ENCODE data around the gene PLEKHH1.

Gene PLEKHH1

DNA sequence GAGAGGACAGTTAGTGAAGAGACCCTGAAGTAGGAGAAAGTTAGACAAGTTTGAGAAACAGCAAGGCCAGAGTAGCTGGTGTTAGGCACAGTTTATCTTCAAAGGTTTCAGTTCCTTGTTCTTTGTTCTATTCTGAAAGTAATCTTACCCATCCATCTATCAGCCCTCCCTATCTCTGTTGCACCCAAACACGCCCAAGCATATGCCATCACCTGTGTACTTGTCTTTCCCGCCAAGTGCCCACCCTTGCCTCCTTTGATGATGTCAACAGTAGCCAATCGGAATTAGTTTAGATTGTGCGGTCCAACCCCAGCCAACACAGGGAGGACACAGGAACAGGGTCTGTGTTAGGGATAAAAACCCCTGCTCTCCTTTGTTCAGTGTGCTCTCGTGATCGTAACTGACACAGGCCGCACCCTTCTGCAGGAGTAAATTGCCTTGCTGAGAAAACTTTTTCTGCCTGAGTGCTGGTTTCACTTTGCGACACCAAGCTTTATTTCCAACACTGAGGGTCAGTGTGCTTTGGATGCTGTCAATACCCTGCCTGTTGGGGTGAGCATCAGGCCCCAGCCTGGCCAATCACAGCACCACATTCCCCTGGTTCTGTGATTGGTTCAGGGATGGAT, 39.9 kb upstream of the PLEKHH1 start:
- Mint-ChIP-seq H3K4me3 (no peak overlapping the region), H3K9me3 (peaks cover 14% of the 10 kb centered on the region), H3K27me3 (ENCODE audit: low read depth, poor library complexity) (peaks cover 16% of the 10 kb centered on the region), H3K36me3 (ENCODE audit: low read depth) (no peaks in the 10 kb centered on the region), H3K27ac (no peak overlapping the region), H3K4me1 (no peaks in the 10 kb centered on the region)
- no peak for DNase-seq
- TF ChIP-seq, protein P1, sequence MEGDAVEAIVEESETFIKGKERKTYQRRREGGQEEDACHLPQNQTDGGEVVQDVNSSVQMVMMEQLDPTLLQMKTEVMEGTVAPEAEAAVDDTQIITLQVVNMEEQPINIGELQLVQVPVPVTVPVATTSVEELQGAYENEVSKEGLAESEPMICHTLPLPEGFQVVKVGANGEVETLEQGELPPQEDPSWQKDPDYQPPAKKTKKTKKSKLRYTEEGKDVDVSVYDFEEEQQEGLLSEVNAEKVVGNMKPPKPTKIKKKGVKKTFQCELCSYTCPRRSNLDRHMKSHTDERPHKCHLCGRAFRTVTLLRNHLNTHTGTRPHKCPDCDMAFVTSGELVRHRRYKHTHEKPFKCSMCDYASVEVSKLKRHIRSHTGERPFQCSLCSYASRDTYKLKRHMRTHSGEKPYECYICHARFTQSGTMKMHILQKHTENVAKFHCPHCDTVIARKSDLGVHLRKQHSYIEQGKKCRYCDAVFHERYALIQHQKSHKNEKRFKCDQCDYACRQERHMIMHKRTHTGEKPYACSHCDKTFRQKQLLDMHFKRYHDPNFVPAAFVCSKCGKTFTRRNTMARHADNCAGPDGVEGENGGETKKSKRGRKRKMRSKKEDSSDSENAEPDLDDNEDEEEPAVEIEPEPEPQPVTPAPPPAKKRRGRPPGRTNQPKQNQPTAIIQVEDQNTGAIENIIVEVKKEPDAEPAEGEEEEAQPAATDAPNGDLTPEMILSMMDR (IDR thresholded peaks at IDR 0.05), result no peak

DNA sequence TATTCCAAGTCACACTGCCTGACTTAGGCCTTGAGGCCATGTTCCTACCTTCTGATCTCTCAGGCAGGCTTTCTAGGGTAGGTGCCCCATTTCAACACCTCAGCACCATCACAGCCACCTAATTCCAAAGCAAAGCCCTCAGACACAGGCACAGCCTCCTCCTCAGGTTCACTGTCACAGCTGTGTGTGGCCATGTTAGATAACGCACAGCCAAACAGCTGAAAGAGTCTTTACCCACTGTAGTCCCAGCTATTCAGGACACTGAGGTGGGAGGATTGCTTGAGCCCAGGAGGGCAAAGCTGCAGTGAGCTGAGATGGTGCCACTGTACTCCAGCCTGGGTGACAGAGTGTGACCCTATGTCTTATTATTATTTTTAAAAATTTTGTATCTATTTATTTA, 37.3 kb upstream of the PLEKHH1 start:
- peaks cover 22% of the 10 kb centered on the region for H3K27me3 Mint-ChIP-seq (ENCODE audit: low read depth, poor library complexity)
- H3K36me3 Mint-ChIP-seq (ENCODE audit: low read depth), result no peaks in the 10 kb centered on the region
- TF ChIP-seq, protein P1 (IDR thresholded peaks at IDR 0.05), result no peak
- peaks cover 14% of the 10 kb centered on the region for H3K9me3 Mint-ChIP-seq
- DNase-seq, result no peak
- no peak overlapping the region for H3K4me3 Mint-ChIP-seq
- no peak overlapping the region for H3K27ac Mint-ChIP-seq
- no peaks in the 10 kb centered on the region for H3K4me1 Mint-ChIP-seq

DNA sequence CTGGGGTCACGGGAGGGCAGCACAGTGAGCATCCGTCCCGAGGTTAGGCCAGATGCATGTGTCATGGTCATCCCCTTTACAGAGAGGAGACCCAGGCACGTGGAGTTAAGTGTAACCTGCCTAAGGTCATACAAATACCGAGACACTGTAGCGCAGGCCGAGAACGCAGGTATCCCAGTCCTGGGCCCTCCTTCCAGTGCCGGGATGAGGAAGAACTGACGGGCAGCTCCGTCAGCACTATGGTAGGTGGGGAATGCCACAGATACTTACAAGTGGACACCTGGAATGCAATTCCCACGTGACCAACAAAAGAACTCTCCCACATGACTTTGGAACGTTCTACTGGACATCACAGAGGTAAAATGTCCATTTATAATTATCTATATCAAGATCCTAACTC, 35.9 kb upstream of the PLEKHH1 start:
- Mint-ChIP-seq H3K4me3 (no peak overlapping the region), H3K9me3 (peaks cover 14% of the 10 kb centered on the region), H3K27me3 (ENCODE audit: low read depth, poor library complexity) (peaks cover 24% of the 10 kb centered on the region), H3K27ac (no peak overlapping the region), H3K4me1 (no peaks in the 10 kb centered on the region), H3K36me3 (ENCODE audit: low read depth) (no peaks in the 10 kb centered on the region)
- no peak for DNase-seq
- TF ChIP-seq, protein P1 (IDR thresholded peaks at IDR 0.05), result no peak

DNA sequence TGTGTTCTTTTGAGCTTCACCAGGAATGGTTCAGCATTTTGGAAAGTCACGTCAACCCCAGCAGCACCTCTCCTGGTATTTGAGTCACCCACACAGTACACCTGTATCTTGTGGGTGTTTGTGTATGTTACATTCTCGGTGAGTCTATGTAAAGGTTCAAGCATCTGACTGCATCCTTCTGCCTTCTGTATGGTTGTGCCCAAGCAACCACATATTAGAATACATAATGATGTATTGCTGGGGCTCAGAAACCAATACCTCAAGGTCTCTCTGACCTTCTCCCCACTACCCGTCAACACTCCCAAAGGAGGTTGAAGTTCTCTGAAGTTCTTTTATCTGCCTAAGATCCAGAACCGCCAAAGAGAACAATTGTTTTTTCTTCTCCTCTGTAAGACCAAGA, 35.4 kb upstream of the PLEKHH1 start:
- peaks cover 12% of the 10 kb centered on the region for H3K9me3 Mint-ChIP-seq
- no peak overlapping the region for H3K27ac Mint-ChIP-seq
- TF ChIP-seq, protein P1 (IDR thresholded peaks at IDR 0.05), result no peak
- no peak for DNase-seq
- peaks cover 22% of the 10 kb centered on the region for H3K27me3 Mint-ChIP-seq (ENCODE audit: low read depth, poor library complexity)
- no peak overlapping the region for H3K4me3 Mint-ChIP-seq
- no peaks in the 10 kb centered on the region for H3K36me3 Mint-ChIP-seq (ENCODE audit: low read depth)
- no peaks in the 10 kb centered on the region for H3K4me1 Mint-ChIP-seq

DNA sequence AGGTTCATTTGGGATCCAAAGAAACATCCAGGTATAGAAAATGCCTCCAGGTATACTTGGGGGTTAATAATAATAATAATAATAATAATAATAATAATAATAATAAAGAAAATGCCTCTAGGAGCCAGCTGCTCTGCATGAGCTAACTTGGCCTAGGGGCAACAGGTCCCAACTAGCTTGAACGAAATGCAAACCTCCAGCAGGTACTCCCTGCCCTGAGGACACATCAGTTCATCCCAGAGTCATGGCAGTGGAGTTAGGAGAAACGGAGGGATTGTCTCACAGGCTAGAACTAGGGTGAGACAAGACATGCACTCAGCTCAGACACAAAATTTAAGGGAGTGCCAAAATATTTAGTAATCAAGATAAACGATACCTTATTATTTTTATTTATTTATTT, 32.1 kb upstream of the PLEKHH1 start:
- H3K4me1 Mint-ChIP-seq, result no peaks in the 10 kb centered on the region
- H3K9me3 Mint-ChIP-seq, result no peaks in the 10 kb centered on the region
- no peak overlapping the region for H3K4me3 Mint-ChIP-seq
- no peak overlapping the region for H3K27ac Mint-ChIP-seq
- DNase-seq, result no peak
- TF ChIP-seq, protein P1 (IDR thresholded peaks at IDR 0.05), result no peak
- H3K27me3 Mint-ChIP-seq (ENCODE audit: low read depth, poor library complexity), result peaks cover 31% of the 10 kb centered on the region
- no peaks in the 10 kb centered on the region for H3K36me3 Mint-ChIP-seq (ENCODE audit: low read depth)

DNA sequence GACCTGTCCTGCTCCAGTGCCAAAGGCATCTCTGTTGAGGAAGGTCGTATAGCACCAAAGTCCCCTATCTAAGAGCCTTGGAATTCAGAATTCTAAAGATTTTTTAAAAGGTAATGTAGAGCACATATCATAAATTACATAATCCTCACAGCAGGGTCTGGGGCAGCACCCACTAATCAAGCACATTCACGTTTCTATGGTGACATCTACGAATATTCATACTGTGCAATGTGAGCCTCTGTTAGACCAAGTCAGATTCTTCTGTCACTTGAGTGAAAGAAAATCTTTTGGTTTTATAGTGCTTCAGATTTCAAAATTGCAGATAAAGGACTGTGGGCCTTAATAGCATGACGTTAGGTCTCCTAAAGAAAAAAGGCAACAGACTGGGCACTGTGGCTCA, 31.4 kb upstream of the PLEKHH1 start:
- DNase-seq, result no peak
- Mint-ChIP-seq H3K27ac (no peak overlapping the region), H3K36me3 (ENCODE audit: low read depth) (no peaks in the 10 kb centered on the region), H3K4me1 (no peaks in the 10 kb centered on the region), H3K27me3 (ENCODE audit: low read depth, poor library complexity) (peaks cover 34% of the 10 kb centered on the region), H3K4me3 (no peak overlapping the region), H3K9me3 (no peaks in the 10 kb centered on the region)
- TF ChIP-seq, protein P1 (IDR thresholded peaks at IDR 0.05), result no peak

All from nephron progenitor cell (in vitro differentiated cells).